HG02571 (cell line): ENCODE measurements around the gene KISS1.
"Not testable (repeated sequence)": the region's sequence is repeated elsewhere in the genome, so short reads cannot be mapped to it uniquely, and the experiment has no call there.

Experiments used
- ATAC-seq: cut with Tn5 transposase; IDR thresholded peaks from one replicate; pipeline ENCODE4 v1.9.1; 2021; ENCODE audit warnings: mild to moderate bottlenecking, moderate library complexity; ENCODE audit not compliant: unreplicated experiment

Gene KISS1, protein sequence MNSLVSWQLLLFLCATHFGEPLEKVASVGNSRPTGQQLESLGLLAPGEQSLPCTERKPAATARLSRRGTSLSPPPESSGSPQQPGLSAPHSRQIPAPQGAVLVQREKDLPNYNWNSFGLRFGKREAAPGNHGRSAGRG

DNA sequence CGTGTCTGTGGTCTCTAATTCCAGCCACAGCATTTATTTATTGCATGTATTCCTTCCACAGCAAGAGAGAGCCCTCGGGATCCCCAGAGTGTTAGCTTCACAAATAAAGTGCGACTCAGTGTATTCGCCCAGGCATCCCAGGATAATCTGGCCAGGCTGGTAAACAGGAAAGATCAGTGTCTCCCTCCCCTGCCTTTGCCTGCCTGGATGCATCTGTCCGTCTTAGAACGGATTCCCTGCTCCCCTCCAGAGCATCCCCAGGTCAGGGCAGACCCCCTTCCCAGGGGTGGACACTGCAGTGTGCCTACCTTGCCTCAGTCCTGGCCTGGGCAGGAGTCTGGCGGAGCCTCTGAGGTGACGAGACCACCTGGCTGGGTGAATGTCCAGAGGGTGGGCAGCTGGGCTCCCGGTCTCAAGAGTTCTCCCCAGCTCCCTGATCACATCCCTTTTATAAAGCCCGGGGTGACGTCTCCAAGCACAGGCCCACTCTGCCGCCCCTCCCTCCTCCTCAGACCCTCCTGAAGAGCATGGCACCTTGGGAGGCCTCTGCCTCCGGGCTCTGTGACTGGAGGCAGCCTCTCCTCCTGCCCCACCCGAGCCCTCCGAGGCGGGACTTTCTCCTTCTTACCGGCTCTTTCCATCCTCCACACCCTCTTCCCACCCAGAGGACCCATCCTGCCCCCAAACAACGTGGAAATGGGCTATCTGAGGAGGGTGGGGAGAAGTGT lies at the start of gene KISS1:
Gene KISS1, minus strand, starts transcription at position 424 of the 728 bp plus-strand sequence. CDS start 3,615 bp downstream, outside the sequence.
- no peak for ATAC-seq

DNA sequence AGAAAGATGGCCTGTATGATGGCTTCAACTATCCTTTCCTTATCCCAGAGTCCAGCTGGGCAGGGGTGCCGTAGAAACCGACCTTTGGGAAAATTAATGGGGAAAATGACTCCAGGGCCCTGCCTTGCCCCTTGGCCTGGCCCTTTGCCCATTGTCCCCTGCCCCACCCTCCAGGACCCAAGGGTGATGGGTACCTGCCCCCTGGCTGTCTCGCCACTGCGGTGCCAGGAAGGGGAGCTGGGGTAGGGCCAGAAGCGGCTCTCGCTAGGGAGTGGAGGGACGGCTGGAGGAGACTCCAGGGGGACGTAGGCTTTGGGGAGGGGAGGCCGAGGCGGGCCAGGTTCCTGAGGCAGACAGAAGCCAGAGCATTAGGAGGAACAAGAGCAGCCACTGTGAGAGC lies 46.6 kb upstream of the KISS1 start:
- no peak for ATAC-seq

- ATAC-seq: no peak
Observed at GRCh38 chr1:204241914-204242313, 45.6 kb upstream of the KISS1 start.

DNA sequence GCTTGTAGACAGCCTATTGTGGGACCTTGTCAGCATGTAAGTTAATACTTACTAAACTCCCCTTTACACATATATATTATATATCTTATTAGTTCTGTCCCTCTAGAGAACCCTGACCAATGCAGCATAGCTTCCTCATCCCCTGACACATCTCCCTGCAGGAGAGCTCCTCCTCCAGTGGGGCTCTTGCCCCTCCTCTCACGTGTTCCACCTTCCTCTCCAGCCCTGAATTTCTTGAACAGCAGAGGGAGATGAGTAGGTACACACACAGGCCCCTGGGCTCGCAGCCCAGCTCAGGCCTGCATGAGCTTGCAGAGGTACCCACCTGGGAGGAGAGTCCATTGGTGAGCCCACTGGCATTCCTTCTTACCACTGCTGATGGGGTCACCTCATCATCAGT lies 44.8 kb upstream of the KISS1 start:
- ATAC-seq: no peak

GRCh38 chr1:204240233-204240632 lies 43.9 kb upstream of the KISS1 start:
- ATAC-seq: no peak

DNA sequence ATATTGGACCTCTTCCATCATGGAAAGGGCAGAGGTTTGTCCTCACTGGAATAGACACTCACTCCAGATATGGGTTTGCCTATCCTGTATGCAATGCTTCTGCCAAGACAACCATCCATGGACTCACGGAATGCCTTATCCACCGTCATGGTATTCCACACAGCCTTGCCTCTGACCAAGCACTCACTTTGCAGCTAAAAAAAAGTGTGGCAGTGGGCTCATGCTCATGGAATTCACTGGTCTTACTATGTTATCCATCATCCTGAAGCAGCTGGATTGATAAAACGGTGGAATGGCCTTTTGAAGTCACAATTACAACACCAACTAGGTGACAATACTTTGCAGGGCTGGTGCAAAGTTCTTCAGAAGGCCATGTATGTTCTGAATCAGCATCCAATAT lies 43.1 kb upstream of the KISS1 start:
- not testable (repeated sequence) for ATAC-seq

GRCh38 chr1:204238520-204238919 lies 42.2 kb upstream of the KISS1 start:
- not testable (repeated sequence) for ATAC-seq

GRCh38 chr1:204237515-204237914 lies 41.2 kb upstream of the KISS1 start:
- not testable (repeated sequence) for ATAC-seq

DNA sequence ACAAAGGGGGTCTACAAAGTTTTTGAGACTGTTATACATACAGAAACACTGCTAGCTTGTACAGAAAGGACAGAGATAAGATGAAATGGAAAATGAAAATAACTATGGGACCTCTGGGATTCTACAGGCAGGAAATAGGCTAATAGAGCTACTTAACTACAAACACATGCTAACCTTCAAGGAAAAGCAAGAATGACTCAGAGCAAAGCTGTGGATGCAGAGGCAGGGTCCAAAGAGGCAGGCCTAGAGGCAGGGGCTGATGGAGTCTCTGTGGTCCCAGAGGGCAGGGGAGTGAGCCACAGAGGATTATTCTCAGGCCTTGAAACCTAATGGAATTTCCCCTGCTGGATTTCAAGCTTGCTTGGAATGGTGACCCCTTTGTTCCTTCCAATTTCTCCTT lies 36.2 kb upstream of the KISS1 start:
- no peak for ATAC-seq

DNA sequence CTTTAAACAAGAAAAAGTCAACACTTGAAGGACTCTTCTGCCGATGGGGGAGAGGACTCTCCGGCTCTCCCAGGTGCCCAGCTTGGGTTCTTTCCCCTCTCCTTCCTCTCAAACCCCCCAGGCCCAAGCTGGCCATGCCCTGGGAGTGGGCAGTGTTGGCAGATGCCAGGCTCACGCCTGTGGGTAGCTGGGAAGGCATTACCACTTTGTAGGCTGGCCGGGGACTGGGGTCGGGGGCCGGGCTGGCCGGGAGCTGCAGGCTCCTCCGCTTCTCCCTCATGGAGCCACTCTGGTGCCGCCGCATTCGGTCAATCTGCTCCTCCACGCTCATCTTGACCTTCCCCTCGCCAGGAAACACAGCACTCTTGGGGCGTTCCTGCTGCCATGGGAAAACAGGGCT lies 33.9 kb upstream of the KISS1 start:
- no peak for ATAC-seq

GRCh38 chr1:204228896-204229295 lies 32.6 kb upstream of the KISS1 start:
- no peak for ATAC-seq

DNA sequence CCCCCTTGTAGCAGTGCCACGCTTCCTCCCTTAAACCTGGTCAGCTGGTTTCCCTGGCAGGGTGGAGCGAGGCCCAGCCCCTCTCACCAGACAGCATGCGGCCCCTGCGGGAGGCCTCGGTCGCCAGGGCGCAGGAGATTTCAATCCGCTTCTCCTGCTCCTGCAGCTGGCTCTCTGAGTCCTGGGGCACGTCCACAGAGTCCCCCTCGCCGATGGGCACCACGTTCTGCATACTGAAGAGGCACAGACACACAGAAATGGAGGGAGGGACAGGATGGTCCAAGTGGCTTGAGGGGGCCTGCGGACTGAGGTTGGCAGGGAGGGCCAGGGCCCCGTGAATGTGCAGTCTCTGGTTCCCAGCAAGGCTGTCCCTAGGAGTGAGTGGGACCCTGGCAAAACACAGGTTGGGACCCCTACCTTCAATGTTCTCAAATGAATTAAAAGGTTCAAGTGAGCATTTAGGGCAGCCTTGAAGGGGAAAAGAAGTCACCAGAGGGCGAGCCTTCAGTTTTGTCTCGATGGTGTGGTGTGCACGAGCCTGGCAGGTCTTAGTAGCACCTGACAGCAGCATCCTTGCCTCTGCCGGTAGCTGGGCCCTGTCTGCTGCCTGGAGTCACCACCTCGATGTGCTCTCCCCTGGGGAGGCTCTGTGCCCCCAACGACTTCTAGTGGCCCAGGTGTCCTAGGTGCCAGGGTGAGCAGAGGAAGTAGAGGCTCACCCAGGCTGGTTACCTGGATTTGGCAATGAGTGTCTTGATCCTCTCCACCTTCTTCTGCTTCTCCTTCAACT lies 31.9 kb upstream of the KISS1 start:
- ATAC-seq: no peak

GRCh38 chr1:204227351-204227750 lies 31.1 kb upstream of the KISS1 start:
- no peak for ATAC-seq

DNA sequence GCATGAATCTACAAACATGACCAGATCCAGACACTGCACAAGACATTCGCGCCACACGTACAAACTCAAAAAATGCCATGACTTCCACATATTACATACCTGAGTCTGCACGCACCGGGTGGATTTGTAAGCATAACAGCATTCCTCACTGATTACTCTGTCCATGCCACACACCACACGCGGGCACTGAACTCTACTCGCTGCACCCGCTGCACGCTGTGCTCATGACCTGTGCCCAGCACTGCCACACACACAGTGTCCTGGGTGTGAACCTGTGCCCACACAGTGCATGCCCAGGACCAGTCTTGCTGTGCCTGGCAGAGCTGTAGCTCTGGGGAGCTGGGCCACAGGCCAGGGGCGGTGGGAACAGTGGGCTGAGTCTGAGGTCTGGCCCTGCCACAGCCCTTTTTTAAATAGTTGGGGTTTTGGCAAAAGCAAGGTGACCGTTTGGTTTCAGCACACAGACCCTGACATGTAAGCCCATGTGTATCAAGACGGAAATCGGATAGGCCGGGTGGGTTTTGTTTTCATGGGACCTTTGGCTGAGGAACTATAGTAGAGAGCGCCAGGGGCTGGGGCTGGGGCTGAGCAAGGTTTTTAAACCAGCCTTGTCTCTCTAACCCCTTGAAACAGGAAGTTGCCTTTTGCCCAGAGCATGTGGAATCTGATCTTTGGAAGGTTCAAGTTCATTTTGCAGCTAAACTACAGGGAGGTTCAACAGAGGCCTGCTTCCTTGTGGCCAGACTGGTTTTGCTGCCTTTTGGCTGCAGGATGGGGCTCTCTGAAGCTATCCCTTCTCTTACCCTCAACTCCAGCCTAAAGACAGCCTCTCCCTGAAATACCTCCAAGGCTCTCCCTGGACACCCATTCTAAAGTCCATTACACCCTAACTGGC lies 29.8 kb upstream of the KISS1 start:
- ATAC-seq: no peak

DNA sequence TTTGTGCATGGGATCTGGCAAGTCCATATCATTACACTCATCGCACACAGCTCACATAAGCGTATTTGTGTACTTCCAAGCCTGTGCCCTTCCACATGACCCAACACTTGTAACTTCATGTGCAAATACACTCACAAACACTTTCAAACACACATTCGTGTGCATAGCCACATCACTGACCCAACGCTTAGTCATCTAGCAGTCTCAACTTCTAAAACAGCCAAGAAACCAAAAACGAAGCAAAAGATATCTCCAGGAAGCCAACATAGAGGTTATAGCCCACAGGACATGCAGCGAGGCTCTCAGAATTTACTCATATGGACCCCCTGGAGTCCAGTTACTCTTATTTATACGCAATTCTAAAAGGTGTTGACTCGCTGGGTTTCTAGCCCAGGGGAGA lies 28.4 kb upstream of the KISS1 start:
- ATAC-seq: no peak

- no peak for ATAC-seq
Observed at GRCh38 chr1:204223129-204223860, 27.0 kb upstream of the KISS1 start.

DNA sequence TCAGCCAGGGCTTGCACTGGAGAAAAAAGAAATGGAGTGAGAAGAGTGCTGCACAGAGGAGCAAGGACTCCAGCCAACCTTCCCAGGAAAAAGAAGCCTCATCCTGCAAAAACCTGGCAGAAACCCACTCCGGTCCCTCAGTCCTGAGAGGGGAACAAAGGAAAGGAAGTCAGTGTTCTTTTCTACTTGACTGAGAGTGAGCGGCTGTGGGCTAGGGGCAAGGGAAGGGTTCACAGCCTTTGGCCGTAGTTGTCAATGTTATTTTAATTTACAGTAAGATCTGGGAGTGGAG lies 26.4 kb upstream of the KISS1 start:
- no peak for ATAC-seq

GRCh38 chr1:204222006-204222763 lies 25.9 kb upstream of the KISS1 start:
- ATAC-seq: no peak

DNA sequence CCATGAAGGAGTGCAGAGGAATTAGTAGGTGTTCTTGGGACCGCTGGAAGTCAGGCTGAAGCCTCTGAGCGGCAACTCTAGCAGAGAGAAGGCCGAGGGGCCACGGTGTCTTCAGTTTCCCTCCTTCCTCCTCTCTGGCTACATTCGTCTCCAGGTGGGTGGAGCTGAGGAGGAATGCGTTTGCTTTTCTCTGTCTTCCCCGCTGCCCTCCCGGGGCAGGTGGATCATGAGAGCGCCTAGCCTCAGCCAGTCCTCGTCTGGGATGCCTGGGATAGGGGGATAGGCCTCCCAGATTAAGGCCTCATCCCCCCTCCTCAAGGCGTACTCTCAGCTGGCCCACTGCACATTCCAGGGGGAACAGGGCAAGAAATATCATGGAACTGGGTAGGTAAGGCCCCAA lies 25.0 kb upstream of the KISS1 start:
- no peak for ATAC-seq
